SK-N-SH treated with all-trans-retinoic acid at 6 μM for 48 hours (cell line): ENCODE data around the gene DIRAS1.

Experiments used
- BACH2 ChIP-seq: fragments of 250-450 bp; sonication (Bioruptor Pico); IDR thresholded peaks from 2 replicates; pipeline ENCODE4 v1.9.0; 2021; ENCODE audit warnings: mild to moderate bottlenecking, borderline replicate concordance
- CSDC2 ChIP-seq: fragments of 250-450 bp; sonication (Bioruptor Pico); IDR thresholded peaks from 2 replicates; pipeline ENCODE4 v1.5.0; 2020; ENCODE audit warnings: mild to moderate bottlenecking, moderate library complexity
- GLIS3 ChIP-seq: fragments of 250-450 bp; sonication (Bioruptor Pico); IDR thresholded peaks from 2 replicates; pipeline ENCODE4 v1.5.0; 2020; ENCODE audit warnings: mild to moderate bottlenecking, moderate library complexity
- ISL1 ChIP-seq: fragments of 250-450 bp; sonication (Bioruptor Pico); IDR thresholded peaks from 2 replicates; pipeline ENCODE4 v2.1.2; 2022; ENCODE audit warnings: mild to moderate bottlenecking, moderate library complexity
- PPARA ChIP-seq: fragments of 250-450 bp; sonication (Bioruptor Pico); IDR thresholded peaks from 2 replicates; pipeline ENCODE4 v1.5.0; 2020; ENCODE audit warnings: mild to moderate bottlenecking, borderline replicate concordance
- RARB ChIP-seq: fragments of 250-450 bp; sonication (Bioruptor Pico); IDR thresholded peaks from 2 replicates; pipeline ENCODE4 v1.8.0; 2021; ENCODE audit warnings: mild to moderate bottlenecking, moderate library complexity
- TCF4 ChIP-seq: fragments of 250-450 bp; sonication (Bioruptor Pico); IDR thresholded peaks from 2 replicates; pipeline ENCODE4 v1.8.0; 2021; ENCODE audit warnings: mild to moderate bottlenecking, moderate library complexity, borderline replicate concordance
- TOX ChIP-seq: fragments of 250-450 bp; sonication (Bioruptor Pico); IDR thresholded peaks from 2 replicates; pipeline ENCODE4 v1.8.0; 2021; ENCODE audit warnings: mild to moderate bottlenecking, moderate library complexity, borderline replicate concordance
- ZFP3 ChIP-seq: fragments of 250-450 bp; sonication (Bioruptor Pico); IDR thresholded peaks from 2 replicates; pipeline ENCODE4 v1.5.0; 2020; ENCODE audit warnings: mild to moderate bottlenecking, moderate library complexity
- ZNF8 ChIP-seq: fragments of 450-650 bp; formaldehyde crosslinking; IDR thresholded peaks from 2 replicates; pipeline ENCODE4 v1.5.0; 2020; ENCODE audit warnings: mild to moderate bottlenecking, moderate library complexity
- TF ChIP-seq, protein P1 (sequence below): fragments of 250-450 bp; sonication (Bioruptor Pico); IDR thresholded peaks from 2 replicates; pipeline ENCODE4 v1.5.0; 2020; ENCODE audit warnings: mild to moderate bottlenecking, moderate library complexity
- TF ChIP-seq, protein P2 (sequence below): fragments of 250-450 bp; sonication (Bioruptor Pico); IDR thresholded peaks from 2 replicates; pipeline ENCODE4 v1.8.0; 2020; ENCODE audit warnings: mild to moderate bottlenecking, moderate library complexity, borderline replicate concordance
- TF ChIP-seq, protein P3 (sequence below): fragments of 250-450 bp; sonication (Bioruptor Pico); IDR thresholded peaks from 2 replicates; pipeline ENCODE4 v1.5.1; 2020; ENCODE audit warnings: low read depth, mild to moderate bottlenecking, moderate library complexity
- TF ChIP-seq, protein P4 (sequence below): fragments of 250-450 bp; sonication (Bioruptor Pico); IDR thresholded peaks from 2 replicates; pipeline ENCODE4 v1.8.0; 2021; ENCODE audit warnings: low read depth, mild to moderate bottlenecking, moderate library complexity, borderline replicate concordance

DNA sequence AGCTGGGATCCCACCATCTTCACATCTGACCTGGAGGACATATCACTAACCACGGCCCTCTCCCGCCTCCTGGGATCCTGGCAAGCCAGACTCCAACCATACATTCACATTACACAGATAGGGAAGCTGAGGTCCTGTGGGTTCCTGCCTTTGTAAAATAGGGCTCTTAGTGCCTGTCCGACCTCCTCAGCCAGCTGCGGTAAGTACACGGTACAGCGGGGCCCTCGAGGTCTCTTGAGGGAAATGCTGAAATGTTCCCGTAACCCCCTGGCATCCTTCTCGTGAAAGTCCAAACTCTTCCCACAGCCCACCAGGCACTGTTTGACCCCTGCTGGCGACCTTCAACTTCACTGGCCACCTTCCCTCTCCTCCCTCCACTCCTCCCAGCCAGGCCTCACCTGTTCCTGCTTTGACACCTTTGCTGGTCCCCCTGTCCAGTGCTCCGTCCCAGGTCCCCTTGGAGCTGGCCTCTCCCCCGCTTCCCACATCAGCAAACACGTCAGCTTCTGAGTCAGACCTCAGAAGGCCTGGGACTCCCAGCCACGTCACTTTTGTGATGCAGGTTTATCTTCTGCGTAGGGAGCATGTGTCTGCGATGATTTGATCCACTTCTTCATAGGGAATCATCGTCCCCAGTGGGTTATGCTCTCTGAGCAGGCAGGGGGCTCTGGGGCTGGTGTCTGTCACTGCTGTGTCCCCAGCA is 9.8 kb downstream of the DIRAS1 start:
- TF ChIP-seq RARB (CRISPR knock-in tag): no peak
- TF ChIP-seq, protein P1, sequence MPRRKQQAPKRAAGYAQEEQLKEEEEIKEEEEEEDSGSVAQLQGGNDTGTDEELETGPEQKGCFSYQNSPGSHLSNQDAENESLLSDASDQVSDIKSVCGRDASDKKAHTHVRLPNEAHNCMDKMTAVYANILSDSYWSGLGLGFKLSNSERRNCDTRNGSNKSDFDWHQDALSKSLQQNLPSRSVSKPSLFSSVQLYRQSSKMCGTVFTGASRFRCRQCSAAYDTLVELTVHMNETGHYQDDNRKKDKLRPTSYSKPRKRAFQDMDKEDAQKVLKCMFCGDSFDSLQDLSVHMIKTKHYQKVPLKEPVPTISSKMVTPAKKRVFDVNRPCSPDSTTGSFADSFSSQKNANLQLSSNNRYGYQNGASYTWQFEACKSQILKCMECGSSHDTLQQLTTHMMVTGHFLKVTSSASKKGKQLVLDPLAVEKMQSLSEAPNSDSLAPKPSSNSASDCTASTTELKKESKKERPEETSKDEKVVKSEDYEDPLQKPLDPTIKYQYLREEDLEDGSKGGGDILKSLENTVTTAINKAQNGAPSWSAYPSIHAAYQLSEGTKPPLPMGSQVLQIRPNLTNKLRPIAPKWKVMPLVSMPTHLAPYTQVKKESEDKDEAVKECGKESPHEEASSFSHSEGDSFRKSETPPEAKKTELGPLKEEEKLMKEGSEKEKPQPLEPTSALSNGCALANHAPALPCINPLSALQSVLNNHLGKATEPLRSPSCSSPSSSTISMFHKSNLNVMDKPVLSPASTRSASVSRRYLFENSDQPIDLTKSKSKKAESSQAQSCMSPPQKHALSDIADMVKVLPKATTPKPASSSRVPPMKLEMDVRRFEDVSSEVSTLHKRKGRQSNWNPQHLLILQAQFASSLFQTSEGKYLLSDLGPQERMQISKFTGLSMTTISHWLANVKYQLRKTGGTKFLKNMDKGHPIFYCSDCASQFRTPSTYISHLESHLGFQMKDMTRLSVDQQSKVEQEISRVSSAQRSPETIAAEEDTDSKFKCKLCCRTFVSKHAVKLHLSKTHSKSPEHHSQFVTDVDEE (CRISPR knock-in tag): no peak
- no peak for TF ChIP-seq CSDC2 (CRISPR knock-in tag)
- TF ChIP-seq ZNF8 (CRISPR knock-in tag): no peak
- no peak for TF ChIP-seq GLIS3
- TF ChIP-seq BACH2 (CRISPR knock-in tag): no peak
- TF ChIP-seq, protein P2, sequence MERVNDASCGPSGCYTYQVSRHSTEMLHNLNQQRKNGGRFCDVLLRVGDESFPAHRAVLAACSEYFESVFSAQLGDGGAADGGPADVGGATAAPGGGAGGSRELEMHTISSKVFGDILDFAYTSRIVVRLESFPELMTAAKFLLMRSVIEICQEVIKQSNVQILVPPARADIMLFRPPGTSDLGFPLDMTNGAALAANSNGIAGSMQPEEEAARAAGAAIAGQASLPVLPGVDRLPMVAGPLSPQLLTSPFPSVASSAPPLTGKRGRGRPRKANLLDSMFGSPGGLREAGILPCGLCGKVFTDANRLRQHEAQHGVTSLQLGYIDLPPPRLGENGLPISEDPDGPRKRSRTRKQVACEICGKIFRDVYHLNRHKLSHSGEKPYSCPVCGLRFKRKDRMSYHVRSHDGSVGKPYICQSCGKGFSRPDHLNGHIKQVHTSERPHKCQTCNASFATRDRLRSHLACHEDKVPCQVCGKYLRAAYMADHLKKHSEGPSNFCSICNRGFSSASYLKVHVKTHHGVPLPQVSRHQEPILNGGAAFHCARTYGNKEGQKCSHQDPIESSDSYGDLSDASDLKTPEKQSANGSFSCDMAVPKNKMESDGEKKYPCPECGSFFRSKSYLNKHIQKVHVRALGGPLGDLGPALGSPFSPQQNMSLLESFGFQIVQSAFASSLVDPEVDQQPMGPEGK: no peak
- TF ChIP-seq ISL1 (CRISPR knock-in tag): no peak
- no peak for TF ChIP-seq TCF4 (CRISPR knock-in tag)
- TF ChIP-seq PPARA (CRISPR knock-in tag): no peak
- TF ChIP-seq, protein P3, sequence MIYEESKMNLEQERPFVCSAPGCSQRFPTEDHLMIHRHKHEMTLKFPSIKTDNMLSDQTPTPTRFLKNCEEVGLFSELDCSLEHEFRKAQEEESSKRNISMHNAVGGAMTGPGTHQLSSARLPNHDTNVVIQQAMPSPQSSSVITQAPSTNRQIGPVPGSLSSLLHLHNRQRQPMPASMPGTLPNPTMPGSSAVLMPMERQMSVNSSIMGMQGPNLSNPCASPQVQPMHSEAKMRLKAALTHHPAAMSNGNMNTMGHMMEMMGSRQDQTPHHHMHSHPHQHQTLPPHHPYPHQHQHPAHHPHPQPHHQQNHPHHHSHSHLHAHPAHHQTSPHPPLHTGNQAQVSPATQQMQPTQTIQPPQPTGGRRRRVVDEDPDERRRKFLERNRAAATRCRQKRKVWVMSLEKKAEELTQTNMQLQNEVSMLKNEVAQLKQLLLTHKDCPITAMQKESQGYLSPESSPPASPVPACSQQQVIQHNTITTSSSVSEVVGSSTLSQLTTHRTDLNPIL (CRISPR knock-in tag): no peak
- TF ChIP-seq ZFP3 (CRISPR knock-in tag): no peak
- TF ChIP-seq, protein P4, sequence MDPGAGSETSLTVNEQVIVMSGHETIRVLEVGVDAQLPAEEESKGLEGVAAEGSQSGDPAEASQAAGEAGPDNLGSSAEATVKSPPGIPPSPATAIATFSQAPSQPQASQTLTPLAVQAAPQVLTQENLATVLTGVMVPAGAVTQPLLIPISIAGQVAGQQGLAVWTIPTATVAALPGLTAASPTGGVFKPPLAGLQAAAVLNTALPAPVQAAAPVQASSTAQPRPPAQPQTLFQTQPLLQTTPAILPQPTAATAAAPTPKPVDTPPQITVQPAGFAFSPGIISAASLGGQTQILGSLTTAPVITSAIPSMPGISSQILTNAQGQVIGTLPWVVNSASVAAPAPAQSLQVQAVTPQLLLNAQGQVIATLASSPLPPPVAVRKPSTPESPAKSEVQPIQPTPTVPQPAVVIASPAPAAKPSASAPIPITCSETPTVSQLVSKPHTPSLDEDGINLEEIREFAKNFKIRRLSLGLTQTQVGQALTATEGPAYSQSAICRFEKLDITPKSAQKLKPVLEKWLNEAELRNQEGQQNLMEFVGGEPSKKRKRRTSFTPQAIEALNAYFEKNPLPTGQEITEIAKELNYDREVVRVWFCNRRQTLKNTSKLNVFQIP (CRISPR knock-in tag): no peak
- no peak for TF ChIP-seq TOX (CRISPR knock-in tag)
